Measurements from ENCODE around the gene EGFL7. TPM values are rescaled to one million over a fixed set of nuclear protein-coding genes. Genes with fewer than 3 reads are reported as not detected.

The EGFL7 gene
- total RNA-seq, 1 donor from 2014 or later, result 35.0 TPM

- no peak overlapping the region for H3K4me3 ChIP-seq (ENCODE audit: low read depth, low read length)
- no peak for DNase-seq (ENCODE audit: low read depth)
- TF ChIP-seq CTCF (conservative IDR thresholded peaks at IDR 0.05; ENCODE audit: low read depth, low read length), result no peak
These were observed 32.7 kb downstream of the EGFL7 start for GRCh38 chr9:136695435-136695895.

- DNase-seq (ENCODE audit: low read depth), result no peak
- TF ChIP-seq CTCF (conservative IDR thresholded peaks at IDR 0.05; ENCODE audit: low read depth, low read length), result no peak
- no peak overlapping the region for H3K4me3 ChIP-seq (ENCODE audit: low read depth, low read length)
These were observed 33.2 kb downstream of the EGFL7 start for GRCh38 chr9:136695955-136696354.

DNA sequence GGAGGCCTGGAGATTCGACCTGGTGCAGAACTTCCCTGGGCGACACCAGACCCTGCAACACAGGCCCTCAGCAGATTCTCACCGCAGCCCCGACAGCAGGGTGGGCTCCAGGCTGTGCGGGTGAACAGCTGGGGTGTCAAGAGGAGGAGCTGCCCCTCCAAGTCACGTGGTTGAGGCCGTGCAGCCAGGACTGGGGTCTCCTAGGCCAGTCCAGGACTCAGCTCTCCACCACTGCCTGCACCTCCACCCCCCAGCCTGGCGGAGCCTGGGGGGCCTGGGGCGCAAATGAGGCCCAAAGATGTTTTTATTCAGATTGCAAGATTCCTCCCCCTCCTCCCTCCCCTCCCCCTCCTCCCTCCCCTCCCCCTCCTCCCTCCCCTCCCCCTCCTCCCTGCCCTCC is 33.8 kb downstream of the EGFL7 start:
- no peak overlapping the region for H3K4me3 ChIP-seq (ENCODE audit: low read depth, low read length)
- DNase-seq (ENCODE audit: low read depth), result no peak
- no peak for TF ChIP-seq CTCF (conservative IDR thresholded peaks at IDR 0.05; ENCODE audit: low read depth, low read length)

GRCh38 chr9:136697146-136697820 is 34.6 kb downstream of the EGFL7 start:
- no peak for TF ChIP-seq CTCF (conservative IDR thresholded peaks at IDR 0.05; ENCODE audit: low read depth, low read length)
- no peak for DNase-seq (ENCODE audit: low read depth)

GRCh38 chr9:136697821-136698526 is 35.3 kb downstream of the EGFL7 start:
- no peak for DNase-seq (ENCODE audit: low read depth)
- peak overlapping the region; percentile 21 for H3K4me3 ChIP-seq (ENCODE audit: low read depth, low read length)
- no peak for TF ChIP-seq CTCF (conservative IDR thresholded peaks at IDR 0.05; ENCODE audit: low read depth, low read length)

More at GRCh38 chr9:136697146-136697820, 34.6 kb downstream of the EGFL7 start:
- peak overlapping the region; percentile 21 for H3K4me3 ChIP-seq (ENCODE audit: low read depth, low read length)

- no peak for TF ChIP-seq CTCF (conservative IDR thresholded peaks at IDR 0.05; ENCODE audit: low read depth, low read length)
- no peak for DNase-seq (ENCODE audit: low read depth)
- no peak overlapping the region for H3K4me3 ChIP-seq (ENCODE audit: low read depth, low read length)
These were observed 36.0 kb downstream of the EGFL7 start for GRCh38 chr9:136698635-136699246.
